GM18526 (cell line): ENCODE results near the gene ABCA7.
A peak's percentile ranks its signal among the peaks of the same experiment; 100 is the strongest.

ENCODE experiments used
- POLR2A ChIP-seq: IDR thresholded peaks from 3 replicates; pipeline ENCODE4 v1.6.1; 2011; ENCODE audit not compliant: insufficient read length; ENCODE audit errors: extremely low read depth

The ABCA7 gene

GRCh38 chr19:1089126-1089771, 49.3 kb downstream of the ABCA7 start:
- no peak for TF ChIP-seq POLR2A

- no peak for TF ChIP-seq POLR2A
Observed at GRCh38 chr19:1089891-1090290, 50.0 kb downstream of the ABCA7 start.

- TF ChIP-seq POLR2A: no peak
Observed at GRCh38 chr19:1090731-1091543, 51.0 kb downstream of the ABCA7 start.

- no peak for TF ChIP-seq POLR2A
Observed at GRCh38 chr19:1091544-1092175, 51.8 kb downstream of the ABCA7 start.

- TF ChIP-seq POLR2A: no peak
Observed at GRCh38 chr19:1093330-1093729, 53.4 kb downstream of the ABCA7 start.

GRCh38 chr19:1093811-1094553, 54.1 kb downstream of the ABCA7 start:
- TF ChIP-seq POLR2A: no peak

- no peak for TF ChIP-seq POLR2A
Observed at GRCh38 chr19:1094655-1094977, 54.7 kb downstream of the ABCA7 start.

GRCh38 chr19:1094978-1095701, 55.2 kb downstream of the ABCA7 start, which contains the start of gene POLR2E:
Gene POLR2E, minus strand, starts transcription at chr19:1095375. Its CDS starts 60 bp downstream, at chr19:1095315.
- TF ChIP-seq POLR2A: peak; percentile 87

- TF ChIP-seq POLR2A: no peak
Observed at GRCh38 chr19:1097810-1098176, 57.9 kb downstream of the ABCA7 start.

- TF ChIP-seq POLR2A: no peak
Observed at GRCh38 chr19:1098177-1099051, 58.5 kb downstream of the ABCA7 start.

- TF ChIP-seq POLR2A: no peak
Observed at GRCh38 chr19:1101337-1101698, 61.4 kb downstream of the ABCA7 start.

GRCh38 chr19:1102407-1103131, 62.7 kb downstream of the ABCA7 start:
- TF ChIP-seq POLR2A: no peak

GRCh38 chr19:1103132-1103707, 63.3 kb downstream of the ABCA7 start:
- TF ChIP-seq POLR2A: no peak

GRCh38 chr19:1103708-1104310, 63.9 kb downstream of the ABCA7 start, which contains the start of gene GPX4:
Gene GPX4, plus strand, starts transcription at chr19:1103994. Its CDS starts 50 bp downstream, at chr19:1104044.
- peak; percentile 98 for TF ChIP-seq POLR2A
